Anterior cingulate cortex (tissue), 58 donors: ENCODE results near the gene PRR23A.

Experiments used
- DNase-seq, 58 donors: peaks; one replicate each; lab custom pipeline; 2025; lab: John Stamatoyannopoulos, UW

The PRR23A gene

GRCh38 chr3:138974462-138974861 is 31.6 kb downstream of the PRR23A start:
- no peak for DNase-seq

- DNase-seq = no peak
Measured at GRCh38 chr3:138972941-138973340, 33.1 kb downstream of the PRR23A start.

- DNase-seq = no peak
Measured at GRCh38 chr3:138971766-138972320, 34.2 kb downstream of the PRR23A start.

GRCh38 chr3:138964923-138965322 is 41.1 kb downstream of the PRR23A start:
- no peak for DNase-seq

GRCh38 chr3:138964264-138964663 is 41.8 kb downstream of the PRR23A start:
- no peak for DNase-seq

- DNase-seq = no peak
Measured at GRCh38 chr3:138962854-138963560, 43.1 kb downstream of the PRR23A start.

GRCh38 chr3:138960417-138960852 is 45.6 kb downstream of the PRR23A start:
- DNase-seq = no peak
